Calu3 (cell line): ENCODE results near the gene CERS4. TPM values are rescaled to one million over a fixed set of nuclear protein-coding genes. Genes with fewer than 3 reads are reported as not detected.

Experiments used
- BruUV-seq: library from RNA; stranded (reverse); fragments of 400-500 nt; replicated peaks from 2 replicates; lab custom pipeline; 2021; lab: Mats Ljungman, UMichigan
- CTCF ChIA-PET: fragments of 300-600 bp; sonication (Branson Sonifier 250); formaldehyde crosslinking; loops from one replicate; lab custom pipeline; 2022; ENCODE audit warnings: antibody characterized with exemption; lab: Charles Lee
- DNase-seq: peaks from one replicate; pipeline ENCODE4 v3.0.0; 2022
- H3K27ac Mint-ChIP-seq: one replicate; pipeline ENCODE4 v1.8.0; 2022; ENCODE audit warnings: mixed read lengths; ENCODE audit not compliant: unreplicated experiment
- H3K27me3 Mint-ChIP-seq: one replicate; pipeline ENCODE4 v1.8.0; 2022; ENCODE audit warnings: mixed read lengths; ENCODE audit not compliant: unreplicated experiment
- H3K36me3 Mint-ChIP-seq: one replicate; pipeline ENCODE4 v1.8.0; 2022; ENCODE audit warnings: mild to moderate bottlenecking, moderate library complexity, mixed read lengths; ENCODE audit not compliant: insufficient read depth, unreplicated experiment
- H3K4me1 Mint-ChIP-seq: one replicate; pipeline ENCODE4 v1.8.0; 2022; ENCODE audit warnings: mild to moderate bottlenecking, low read depth, mixed read lengths; ENCODE audit not compliant: unreplicated experiment
- H3K4me3 Mint-ChIP-seq: one replicate; pipeline ENCODE4 v1.8.0; 2022; ENCODE audit warnings: mild to moderate bottlenecking, low read depth, moderate library complexity, mixed read lengths; ENCODE audit not compliant: unreplicated experiment
- H3K9me3 Mint-ChIP-seq: one replicate; pipeline ENCODE4 v1.8.0; 2022; ENCODE audit warnings: low read depth, mixed read lengths; ENCODE audit not compliant: unreplicated experiment
- intact Hi-C: fragments of 100-400 bp; cut with micrococcal nuclease; formaldehyde crosslinking; loops from one replicate; pipeline ENCODE4 v1.10.0; 2022; ENCODE audit not compliant: unreplicated experiment
- total RNA-seq: library from RNA; stranded (reverse); gene quantifications from 2 replicates; pipeline ENCODE4 v1.2.3, GENCODE V29; 2022
- TF ChIP-seq, protein P1 (sequence below): fragments of 200-600 bp; IDR thresholded peaks from one replicate; pipeline ENCODE4 v1.8.0; 2022; ENCODE audit warnings: antibody characterized with exemption; ENCODE audit not compliant: unreplicated experiment

Gene CERS4
- total RNA-seq, 1 experiment from 2014 or later: 13.4 TPM

DNA sequence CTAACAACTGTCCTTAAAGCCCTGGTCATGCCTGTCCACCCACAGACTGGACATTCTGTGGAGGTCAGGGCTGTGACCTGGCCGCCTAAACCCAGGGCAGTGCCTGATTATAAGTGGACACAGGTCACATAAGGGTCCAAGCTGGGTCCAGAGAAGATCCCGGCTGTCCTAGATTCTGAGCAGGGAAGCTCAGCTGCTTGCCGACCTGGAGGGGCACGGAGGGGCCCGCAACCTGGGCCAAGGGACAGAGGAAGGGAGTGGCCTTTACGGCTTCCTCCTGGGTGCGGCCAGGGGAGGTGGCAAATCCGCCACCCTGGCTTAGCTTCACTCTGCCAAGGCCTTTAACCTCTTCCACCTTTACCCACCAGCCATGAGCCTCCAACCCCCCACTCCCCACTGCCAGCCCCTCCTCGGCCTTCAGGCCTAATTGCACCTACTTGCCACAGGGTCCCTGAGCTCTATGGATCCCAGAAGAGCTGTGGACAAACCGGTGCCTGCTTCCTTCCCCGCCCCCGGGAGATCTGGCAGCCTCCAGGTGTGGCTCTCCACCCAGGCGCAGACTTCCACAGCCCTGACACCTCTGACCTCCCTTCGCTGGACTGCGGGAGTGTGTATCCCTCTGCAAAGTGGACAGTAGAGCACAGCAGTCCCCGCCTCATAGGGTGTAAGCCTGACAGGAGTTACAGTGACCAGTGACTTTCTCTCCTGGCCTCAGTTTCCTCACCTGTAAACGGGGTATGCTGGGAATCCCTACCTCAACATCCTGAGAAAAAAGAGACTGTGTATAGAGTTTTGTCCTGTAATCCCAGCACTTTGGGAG lies 97.3 kb downstream of the CERS4 start:
- BruUV-seq: no TSS peak
- Mint-ChIP-seq H3K9me3 (no peaks in the 10 kb centered on the region), H3K36me3 (peaks cover 29% of the 10 kb centered on the region), H3K27ac (no peak overlapping the region), H3K27me3 (no peaks in the 10 kb centered on the region), H3K4me3 (peak overlapping the region; percentile 95), H3K4me1 (peaks cover 15% of the 10 kb centered on the region)
- CTCF ChIA-PET: no interaction called here
- DNase-seq: no peak
- intact Hi-C loops: no loop called here
- TF ChIP-seq, protein P1, sequence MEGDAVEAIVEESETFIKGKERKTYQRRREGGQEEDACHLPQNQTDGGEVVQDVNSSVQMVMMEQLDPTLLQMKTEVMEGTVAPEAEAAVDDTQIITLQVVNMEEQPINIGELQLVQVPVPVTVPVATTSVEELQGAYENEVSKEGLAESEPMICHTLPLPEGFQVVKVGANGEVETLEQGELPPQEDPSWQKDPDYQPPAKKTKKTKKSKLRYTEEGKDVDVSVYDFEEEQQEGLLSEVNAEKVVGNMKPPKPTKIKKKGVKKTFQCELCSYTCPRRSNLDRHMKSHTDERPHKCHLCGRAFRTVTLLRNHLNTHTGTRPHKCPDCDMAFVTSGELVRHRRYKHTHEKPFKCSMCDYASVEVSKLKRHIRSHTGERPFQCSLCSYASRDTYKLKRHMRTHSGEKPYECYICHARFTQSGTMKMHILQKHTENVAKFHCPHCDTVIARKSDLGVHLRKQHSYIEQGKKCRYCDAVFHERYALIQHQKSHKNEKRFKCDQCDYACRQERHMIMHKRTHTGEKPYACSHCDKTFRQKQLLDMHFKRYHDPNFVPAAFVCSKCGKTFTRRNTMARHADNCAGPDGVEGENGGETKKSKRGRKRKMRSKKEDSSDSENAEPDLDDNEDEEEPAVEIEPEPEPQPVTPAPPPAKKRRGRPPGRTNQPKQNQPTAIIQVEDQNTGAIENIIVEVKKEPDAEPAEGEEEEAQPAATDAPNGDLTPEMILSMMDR: no peak

DNA sequence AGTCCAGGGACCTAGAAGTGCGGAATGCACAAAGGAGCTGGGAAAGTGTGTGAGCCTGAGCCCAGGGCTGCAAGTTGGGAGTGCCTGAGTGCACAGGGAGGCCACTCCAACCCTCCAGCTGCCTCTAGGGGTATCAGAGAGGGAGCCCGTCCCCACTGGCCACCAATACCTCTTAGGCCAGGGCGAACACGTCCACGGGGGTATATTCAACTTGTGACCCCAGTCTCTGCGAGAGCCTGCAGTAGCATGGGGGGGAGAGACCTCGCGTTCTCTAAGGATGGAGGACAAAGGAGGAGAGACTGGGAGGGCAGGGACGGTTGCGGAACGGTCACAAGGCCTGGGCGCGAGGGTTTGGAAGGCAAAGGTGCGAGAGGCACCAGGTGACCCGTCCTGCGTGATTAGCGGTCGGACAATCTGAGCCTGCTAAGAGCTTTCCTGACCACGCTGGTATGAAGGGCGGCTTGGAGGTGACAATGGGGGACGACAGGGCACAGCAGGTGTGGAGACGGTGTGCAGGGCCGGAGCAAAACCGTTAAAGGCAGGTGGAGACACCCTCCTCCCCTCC lies 98.3 kb downstream of the CERS4 start:
- TSS peak; percentile 50 for BruUV-seq
- TF ChIP-seq, protein P1: no peak
- peaks cover 29% of the 10 kb centered on the region for H3K36me3 Mint-ChIP-seq
- no peaks in the 10 kb centered on the region for H3K27me3 Mint-ChIP-seq
- DNase-seq: no peak
- H3K4me1 Mint-ChIP-seq: peaks cover 15% of the 10 kb centered on the region
- H3K4me3 Mint-ChIP-seq: peak overlapping the region; percentile 95
- H3K27ac Mint-ChIP-seq: peak overlapping the region; percentile 69
- CTCF ChIA-PET: no interaction called here
- intact Hi-C loops: no loop called here
- no peaks in the 10 kb centered on the region for H3K9me3 Mint-ChIP-seq

DNA sequence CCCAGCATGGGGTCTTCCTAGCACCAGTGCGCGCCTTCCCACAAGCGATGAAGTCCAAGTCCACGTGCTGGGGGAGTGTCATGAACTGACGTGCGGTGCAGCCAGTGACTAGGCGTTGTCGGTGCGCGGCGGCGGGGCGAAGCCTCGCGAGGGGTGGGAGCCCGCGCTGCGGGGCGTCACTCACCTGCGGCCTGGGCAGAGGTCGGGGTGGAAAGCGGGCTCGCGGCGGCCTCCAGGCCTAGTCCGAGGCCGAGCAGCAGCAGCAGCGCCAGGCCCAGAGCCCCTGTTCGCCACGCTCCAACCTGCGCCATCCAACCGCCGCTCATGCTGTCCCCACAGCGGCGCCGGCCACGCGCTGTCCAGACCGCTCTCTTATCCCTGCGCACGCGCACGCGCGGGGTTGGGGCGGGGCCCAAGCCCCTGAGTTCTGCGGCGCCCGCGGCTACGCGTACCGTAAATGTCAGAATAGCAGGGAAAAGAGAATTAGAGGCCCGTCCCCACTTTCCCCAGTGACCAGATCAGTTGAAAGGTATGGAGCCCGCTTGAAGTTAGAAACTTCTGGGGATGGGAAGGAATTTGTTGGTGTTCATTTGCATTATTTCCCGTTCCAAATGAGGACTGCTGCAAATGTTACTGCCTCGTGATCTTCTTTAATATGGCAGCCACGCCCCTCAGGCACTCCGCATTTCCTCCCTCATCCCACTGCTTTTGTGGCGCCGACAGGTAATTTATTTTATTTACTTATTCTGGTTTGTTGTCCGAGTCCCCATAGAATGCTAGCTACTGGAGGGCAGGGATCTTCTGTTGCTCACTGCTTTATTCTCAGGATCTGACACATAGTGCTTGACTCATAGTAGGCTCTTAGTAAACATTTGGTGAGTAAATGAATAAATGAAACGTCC lies 99.0 kb downstream of the CERS4 start, which contains the start of gene CD320:
CD320 (minus strand) TSS at position 394 of the 902 bp plus-strand sequence; CDS start at position 326, 68 bp downstream.
- H3K27ac Mint-ChIP-seq: peak within 1 kb of the TSS; percentile 69
- H3K4me3 Mint-ChIP-seq: peak within 1 kb of the TSS; percentile 95
- peak; percentile 84 for DNase-seq
- H3K36me3 Mint-ChIP-seq: peaks cover 29% of the 10 kb centered on the region
- no peaks in the 10 kb centered on the region for H3K9me3 Mint-ChIP-seq
- peaks cover 15% of the 10 kb centered on the region for H3K4me1 Mint-ChIP-seq
- TF ChIP-seq, protein P1: no peak
- CTCF ChIA-PET: no interaction called here
- intact Hi-C loops: no loop called here
- BruUV-seq: TSS peak; percentile 19
- H3K27me3 Mint-ChIP-seq: no peaks in the 10 kb centered on the region

DNA sequence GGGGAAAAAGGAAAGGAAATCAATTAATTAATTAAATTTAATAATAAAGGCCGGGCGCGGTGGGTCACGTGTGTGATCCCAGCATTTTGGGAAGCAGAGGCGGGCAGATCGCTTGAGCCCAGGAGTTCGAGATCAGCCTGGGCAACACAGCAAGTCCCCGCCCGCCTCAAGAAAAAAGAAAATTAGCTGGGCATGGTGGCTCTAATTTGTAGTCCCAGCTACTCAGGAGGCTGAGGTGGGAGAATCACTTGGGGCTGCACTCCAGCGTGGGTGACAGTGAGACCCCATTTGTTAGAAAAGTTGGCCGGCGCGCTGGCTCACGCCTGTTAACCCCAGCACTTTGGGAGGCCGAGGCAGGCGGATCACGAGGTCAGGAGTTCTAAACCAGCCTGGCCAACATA lies 99.7 kb downstream of the CERS4 start:
- H3K36me3 Mint-ChIP-seq: peaks cover 29% of the 10 kb centered on the region
- intact Hi-C loops: no loop called here
- CTCF ChIA-PET: no interaction called here
- H3K4me3 Mint-ChIP-seq: peak overlapping the region; percentile 95
- H3K27ac Mint-ChIP-seq: peak overlapping the region; percentile 69
- TF ChIP-seq, protein P1: no peak
- no peak for DNase-seq
- BruUV-seq: no TSS peak
- H3K9me3 Mint-ChIP-seq: no peaks in the 10 kb centered on the region
- H3K4me1 Mint-ChIP-seq: peaks cover 15% of the 10 kb centered on the region
- no peaks in the 10 kb centered on the region for H3K27me3 Mint-ChIP-seq
